Natural killer cell (primary cell): ENCODE results near the gene GFRA1. TPM values are rescaled to one million over a fixed set of nuclear protein-coding genes. Genes with fewer than 3 reads are reported as not detected.

ENCODE experiments used
- ATAC-seq, 3 donors: fragments of 150-1000 bp in 2 of 3; fragments of 200-7000 bp in 1 of 3; cut with Tn5 transposase; 1 replicate in 1 of 3; 2 replicates in 2 of 3; pipeline ENCODE4 v1.10.0; 2021; ENCODE audit warnings: mild to moderate bottlenecking in 2 of 3, moderate library complexity in 2 of 3
- DNase-seq, 2 donors: peaks; one replicate each; pipeline versions ENCODE4 v3.0.0 to v3.0.0-alpha.2; 2013 to 2021; ENCODE audit warnings: mixed read lengths in 1 of 2
- H3K27ac ChIP-seq: one replicate; pipeline ENCODE4 v1.5.1; 2013; ENCODE audit warnings: mild to moderate bottlenecking, low read length
- H3K27me3 ChIP-seq: one replicate; pipeline ENCODE4 v1.6.1; 2013; ENCODE audit warnings: low read length; ENCODE audit not compliant: control insufficient read depth, insufficient read depth
- H3K36me3 ChIP-seq: one replicate; pipeline ENCODE4 v1.6.1; 2013; ENCODE audit warnings: low read length; ENCODE audit not compliant: control insufficient read depth, insufficient read depth
- H3K4me1 ChIP-seq: one replicate; pipeline ENCODE4 v1.6.1; 2013; ENCODE audit warnings: low read length; ENCODE audit not compliant: control insufficient read depth, insufficient read depth
- H3K4me3 ChIP-seq: one replicate; pipeline ENCODE4 v1.5.1; 2013; ENCODE audit warnings: low read length
- H3K9me3 ChIP-seq: one replicate; pipeline ENCODE4 v1.6.1; 2013; ENCODE audit warnings: low read length; ENCODE audit not compliant: control insufficient read depth, insufficient read depth
- H3K27ac Mint-ChIP-seq, 2 donors: one replicate each; pipeline ENCODE4 v1.8.0; 2022; ENCODE audit warnings: mild to moderate bottlenecking in 2 of 2, mixed read lengths in 2 of 2, moderate library complexity in 1 of 2
- H3K27me3 Mint-ChIP-seq, 2 donors: one replicate each; pipeline ENCODE4 v1.8.0; 2022; ENCODE audit warnings: low read depth in 2 of 2, mixed read lengths in 2 of 2
- H3K36me3 Mint-ChIP-seq: one replicate; pipeline ENCODE4 v1.8.0; 2022; ENCODE audit warnings: mixed read lengths
- H3K4me1 Mint-ChIP-seq, 2 donors: one replicate each; pipeline ENCODE4 v1.8.0; 2022; ENCODE audit warnings: mixed read lengths in 2 of 2
- H3K4me3 Mint-ChIP-seq: one replicate; pipeline ENCODE4 v1.8.0; 2022; ENCODE audit warnings: mild to moderate bottlenecking, moderate library complexity, mixed read lengths
- H3K9me3 Mint-ChIP-seq, 2 donors: one replicate each; pipeline ENCODE4 v1.8.0; 2022; ENCODE audit warnings: mixed read lengths in 2 of 2
- WGBS: methylation state at CpG from one replicate; pipeline ENCODE4 v1.1.7; 2013; ENCODE audit warnings: missing lambda C conversion rate; ENCODE audit not compliant: insufficient coverage; 5-methylcytosine and 5-hydroxymethylcytosine counted together
- intact Hi-C: fragments of 100-400 bp; cut with micrococcal nuclease; formaldehyde crosslinking; loops from one replicate; pipeline ENCODE4 v1.14.2; 2022
- total RNA-seq, 4 donors: library from RNA; stranded (reverse); fragments of 120-200 nt in 1 of 4; gene quantifications; one replicate each; pipeline versions ENCODE4 v1.2.3 to v1.2.4, GENCODE V29; 2013 to 2022
- TF ChIP-seq, protein P1 (sequence below): fragments of 200-600 bp; IDR thresholded peaks from one replicate; pipeline ENCODE4 v1.8.0; 2022; ENCODE audit warnings: antibody characterized with exemption

The GFRA1 gene
- total RNA-seq, 3 donors from 2014 or later (not counting 1 experiment from before 2014, with no cell fraction given) = not detected

- Histone ChIP-seq H3K4me3 (no peak overlapping the region), H3K4me1 (no peaks in the 10 kb centered on the region), H3K27ac (no peak overlapping the region), H3K36me3 (no peaks in the 10 kb centered on the region), H3K9me3 (no peaks in the 10 kb centered on the region), H3K27me3 (no peaks in the 10 kb centered on the region)
- intact Hi-C loops = no loop called here
- no peak overlapping the region for H3K27ac Mint-ChIP-seq
- DNase-seq (no peak), ATAC-seq (no peak)
- H3K9me3 Mint-ChIP-seq = peaks cover 2 to 7% of the 10 kb centered on the region in 2 donors
- WGBS = 33% methylated on average over 1 of the region's 1 CpG
- TF ChIP-seq, protein P1, sequence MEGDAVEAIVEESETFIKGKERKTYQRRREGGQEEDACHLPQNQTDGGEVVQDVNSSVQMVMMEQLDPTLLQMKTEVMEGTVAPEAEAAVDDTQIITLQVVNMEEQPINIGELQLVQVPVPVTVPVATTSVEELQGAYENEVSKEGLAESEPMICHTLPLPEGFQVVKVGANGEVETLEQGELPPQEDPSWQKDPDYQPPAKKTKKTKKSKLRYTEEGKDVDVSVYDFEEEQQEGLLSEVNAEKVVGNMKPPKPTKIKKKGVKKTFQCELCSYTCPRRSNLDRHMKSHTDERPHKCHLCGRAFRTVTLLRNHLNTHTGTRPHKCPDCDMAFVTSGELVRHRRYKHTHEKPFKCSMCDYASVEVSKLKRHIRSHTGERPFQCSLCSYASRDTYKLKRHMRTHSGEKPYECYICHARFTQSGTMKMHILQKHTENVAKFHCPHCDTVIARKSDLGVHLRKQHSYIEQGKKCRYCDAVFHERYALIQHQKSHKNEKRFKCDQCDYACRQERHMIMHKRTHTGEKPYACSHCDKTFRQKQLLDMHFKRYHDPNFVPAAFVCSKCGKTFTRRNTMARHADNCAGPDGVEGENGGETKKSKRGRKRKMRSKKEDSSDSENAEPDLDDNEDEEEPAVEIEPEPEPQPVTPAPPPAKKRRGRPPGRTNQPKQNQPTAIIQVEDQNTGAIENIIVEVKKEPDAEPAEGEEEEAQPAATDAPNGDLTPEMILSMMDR = no peak
- no peak overlapping the region for H3K4me3 Mint-ChIP-seq
- peaks cover 0 to 2% of the 10 kb centered on the region in 2 donors for H3K27me3 Mint-ChIP-seq
- H3K36me3 Mint-ChIP-seq = no peaks in the 10 kb centered on the region
- H3K4me1 Mint-ChIP-seq = no peaks in the 10 kb centered on the region
Observed at GRCh38 chr10:116304923-116305322, 31.9 kb upstream of the GFRA1 start.

DNA sequence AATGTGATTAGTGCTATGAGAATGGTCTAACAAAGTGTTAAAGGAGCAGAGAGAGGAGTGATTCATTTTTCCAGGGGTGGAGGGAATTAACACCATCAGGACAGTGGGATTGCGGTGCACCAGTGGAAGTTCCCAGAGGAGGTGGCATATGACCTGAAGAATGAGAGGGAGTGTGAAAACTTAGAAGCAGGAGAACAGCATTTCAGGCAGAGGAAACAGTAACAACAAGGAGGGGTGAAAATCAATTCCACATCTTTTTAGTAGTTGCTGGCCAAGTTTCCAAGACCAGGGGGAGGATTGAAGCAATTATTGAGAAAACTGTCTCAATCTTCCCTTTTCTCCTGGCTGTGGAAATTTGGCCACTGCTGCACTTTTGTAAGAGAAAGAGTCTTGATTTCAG is 27.5 kb upstream of the GFRA1 start:
- ATAC-seq (no peak), DNase-seq (no peak)
- Mint-ChIP-seq H3K27ac (no peak overlapping the region), H3K36me3 (no peaks in the 10 kb centered on the region), H3K4me3 (no peak overlapping the region), H3K27me3 (peaks cover 0 to 2% of the 10 kb centered on the region in 2 donors), H3K9me3 (peaks cover 3 to 7% of the 10 kb centered on the region in 2 donors), H3K4me1 (no peaks in the 10 kb centered on the region)
- Histone ChIP-seq H3K36me3 (no peaks in the 10 kb centered on the region), H3K4me1 (no peaks in the 10 kb centered on the region), H3K9me3 (no peaks in the 10 kb centered on the region), H3K27ac (no peak overlapping the region), H3K4me3 (no peak overlapping the region), H3K27me3 (no peaks in the 10 kb centered on the region)
- intact Hi-C loops = no loop called here
- 94% methylated on average over 1 of the region's 1 CpG for WGBS
- TF ChIP-seq, protein P1 = no peak

GRCh38 chr10:116298586-116298985 is 25.6 kb upstream of the GFRA1 start:
- Histone ChIP-seq H3K27ac (no peak overlapping the region), H3K4me1 (no peaks in the 10 kb centered on the region), H3K9me3 (no peaks in the 10 kb centered on the region), H3K4me3 (no peak overlapping the region), H3K36me3 (no peaks in the 10 kb centered on the region), H3K27me3 (no peaks in the 10 kb centered on the region)
- intact Hi-C loops = no loop called here
- Mint-ChIP-seq H3K27me3 (peaks cover 0 to 2% of the 10 kb centered on the region in 2 donors), H3K4me1 (no peaks in the 10 kb centered on the region), H3K36me3 (no peaks in the 10 kb centered on the region), H3K27ac (no peak overlapping the region), H3K9me3 (peaks cover 3 to 7% of the 10 kb centered on the region in 2 donors), H3K4me3 (no peak overlapping the region)
- 83% methylated on average over 3 of the region's 3 CpGs for WGBS
- ATAC-seq (no peak), DNase-seq (no peak)
- TF ChIP-seq, protein P1 = no peak

- H3K36me3 Mint-ChIP-seq = no peaks in the 10 kb centered on the region
- intact Hi-C loops = no loop called here
- Histone ChIP-seq H3K27me3 (no peaks in the 10 kb centered on the region), H3K9me3 (no peaks in the 10 kb centered on the region), H3K27ac (no peak overlapping the region), H3K36me3 (no peaks in the 10 kb centered on the region), H3K4me3 (no peak overlapping the region), H3K4me1 (no peaks in the 10 kb centered on the region)
- WGBS = 70% methylated on average over 7 of the region's 7 CpGs
- DNase-seq (no peak), ATAC-seq (no peak)
- H3K27me3 Mint-ChIP-seq = peaks cover 0 to 2% of the 10 kb centered on the region in 2 donors
- no peaks in the 10 kb centered on the region for H3K4me1 Mint-ChIP-seq
- no peak overlapping the region for H3K27ac Mint-ChIP-seq
- H3K9me3 Mint-ChIP-seq = peaks cover 3 to 9% of the 10 kb centered on the region in 2 donors
- no peak overlapping the region for H3K4me3 Mint-ChIP-seq
- TF ChIP-seq, protein P1 = no peak
Observed at GRCh38 chr10:116296291-116296721, 23.3 kb upstream of the GFRA1 start.
